SKM-1 treated with dmso at 0.1 percent for 144 hours (cell line): ENCODE data around the gene TMPRSS4.

Source experiments
- DNase-seq: peaks from one replicate; lab custom pipeline; 2025; ENCODE audit not compliant: unreplicated experiment; lab: John Stamatoyannopoulos, UW

TMPRSS4 gene

DNA sequence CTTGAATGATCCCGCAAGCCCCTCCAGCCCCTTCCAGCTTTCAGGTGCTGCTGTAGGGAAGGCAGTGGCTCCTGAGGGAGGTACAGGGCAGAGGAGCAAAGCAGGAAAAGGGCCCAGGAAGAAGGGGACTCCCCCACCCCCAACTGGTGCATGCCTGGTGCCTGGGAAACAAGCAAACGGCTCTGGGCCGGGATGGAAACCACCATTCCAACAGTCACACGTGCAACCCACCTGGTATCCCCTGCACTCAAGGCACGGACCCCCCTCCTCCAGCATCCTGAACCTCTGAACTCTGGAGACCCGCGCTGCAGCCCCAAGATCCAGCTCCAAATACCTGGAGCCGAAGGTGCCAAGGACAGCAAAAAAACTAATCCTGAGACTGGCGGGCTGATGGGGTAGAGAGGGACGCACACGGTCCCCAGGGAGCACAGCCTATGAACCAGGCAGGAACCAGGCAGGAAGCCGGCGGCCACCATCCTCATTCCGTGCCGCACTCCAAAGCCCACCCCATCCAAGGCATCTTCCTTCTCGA is 75.2 kb downstream of the TMPRSS4 start:
- no peak for DNase-seq

GRCh38 chr11:118152552-118153471 is 75.9 kb downstream of the TMPRSS4 start, which contains the start of gene SCN4B:
SCN4B (minus strand) TSS chr11:118152823; CDS start chr11:118152673, 150 bp downstream.
- DNase-seq = no peak

DNA sequence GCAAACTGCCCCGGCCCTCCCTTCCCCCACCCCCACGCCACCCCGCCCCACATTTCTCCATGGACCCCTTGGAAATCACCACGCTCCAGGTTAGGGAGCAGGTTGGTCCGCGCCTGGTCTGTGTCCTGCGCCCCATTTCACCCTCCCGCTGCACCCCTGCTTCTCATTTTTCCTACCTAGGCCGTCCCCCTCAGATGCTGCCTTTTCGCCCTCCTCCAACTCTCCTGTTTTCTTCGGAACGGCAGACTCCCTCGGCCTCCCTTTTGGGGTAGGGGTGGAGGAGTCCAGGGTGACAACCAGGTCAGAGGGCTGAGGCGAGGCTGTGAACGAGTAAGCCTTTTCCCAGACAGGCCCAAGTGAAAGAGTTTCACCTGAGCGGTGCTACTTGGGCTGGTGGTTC is 76.6 kb downstream of the TMPRSS4 start:
- DNase-seq = no peak

DNA sequence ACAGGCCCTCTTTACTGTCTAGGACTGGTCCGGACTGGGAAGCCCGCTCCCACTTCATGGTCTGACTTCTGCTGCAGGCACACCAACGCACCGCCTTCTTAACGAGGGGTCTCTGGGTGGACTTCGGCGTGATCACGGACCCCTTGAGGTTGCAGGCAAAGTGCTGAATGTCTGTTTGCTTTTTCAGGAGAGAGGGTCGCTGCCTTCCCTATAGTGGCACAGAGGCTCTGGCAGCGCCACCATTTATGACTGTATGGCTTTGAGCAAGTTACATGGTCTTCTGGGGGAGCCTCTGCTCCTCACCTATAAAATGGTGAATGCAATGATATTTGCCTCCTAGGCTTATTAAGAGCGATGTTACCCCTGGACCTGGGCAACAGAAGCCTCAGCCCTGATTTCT is 77.1 kb downstream of the TMPRSS4 start:
- DNase-seq = no peak

- DNase-seq = no peak
Measured at GRCh38 chr11:118154641-118155040, 77.8 kb downstream of the TMPRSS4 start.

DNA sequence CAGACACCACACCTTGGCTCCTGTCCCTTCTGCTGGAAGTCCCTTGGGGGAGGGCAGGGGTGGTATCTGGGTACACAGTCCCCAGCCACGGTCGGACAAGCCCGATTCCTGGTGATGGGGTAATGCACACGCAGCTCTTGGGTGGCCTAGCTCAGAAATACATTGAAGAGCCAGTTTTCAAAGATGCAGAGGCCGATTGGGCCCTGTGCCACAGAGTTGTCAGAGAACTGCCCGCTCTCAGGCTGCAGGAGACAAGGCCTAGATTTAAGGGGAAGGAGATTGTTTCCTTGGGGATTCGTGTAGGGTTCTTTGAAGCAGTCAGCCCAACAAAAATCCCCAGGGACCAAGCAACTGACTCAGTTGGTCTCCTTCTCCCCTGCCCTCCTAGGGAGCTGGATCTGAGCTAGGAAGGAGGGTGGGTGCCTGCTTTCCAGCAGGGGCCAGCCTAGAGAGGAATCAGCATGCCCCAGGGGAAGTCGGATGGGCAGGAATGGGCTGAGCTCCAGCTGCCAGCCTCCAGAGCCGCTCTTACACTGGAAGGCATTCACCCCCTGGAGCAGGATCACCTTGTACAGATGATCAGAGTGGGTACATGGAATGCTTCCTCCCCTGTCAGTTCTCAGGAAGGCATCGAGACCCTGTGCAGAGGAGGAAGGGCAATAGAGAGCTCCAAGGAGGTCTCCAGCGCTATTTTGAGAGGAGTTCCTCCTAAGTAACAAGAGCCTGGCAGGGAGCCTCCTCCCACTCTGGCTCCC is 79.1 kb downstream of the TMPRSS4 start:
- no peak for DNase-seq

- no peak for DNase-seq
Measured at GRCh38 chr11:118156531-118157185, 79.8 kb downstream of the TMPRSS4 start.

GRCh38 chr11:118157186-118157895 is 80.5 kb downstream of the TMPRSS4 start:
- no peak for DNase-seq

- no peak for DNase-seq
Measured at GRCh38 chr11:118161786-118162185, 84.9 kb downstream of the TMPRSS4 start.

- no peak for DNase-seq
Measured at GRCh38 chr11:118162846-118163245, 86.0 kb downstream of the TMPRSS4 start.

DNA sequence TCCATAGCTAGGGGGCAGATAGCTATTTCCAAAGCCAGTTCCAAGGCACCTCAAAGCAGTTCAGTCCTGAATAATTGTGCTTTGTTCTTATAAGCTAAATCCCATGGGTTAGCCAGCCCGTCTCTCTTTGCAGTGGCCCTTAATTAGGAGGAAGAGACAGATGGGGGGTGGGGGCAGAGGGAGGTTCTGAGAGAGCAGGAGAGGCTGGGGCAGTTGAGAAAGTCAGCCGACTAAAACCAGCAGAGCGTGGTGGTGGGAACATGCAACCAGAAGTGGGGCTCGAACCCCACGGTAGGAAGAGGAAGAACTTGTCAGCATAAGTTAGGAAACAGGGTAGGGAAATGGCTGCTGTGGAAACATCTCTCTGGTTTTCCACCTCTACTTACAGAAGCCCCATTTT is 86.6 kb downstream of the TMPRSS4 start:
- no peak for DNase-seq

DNA sequence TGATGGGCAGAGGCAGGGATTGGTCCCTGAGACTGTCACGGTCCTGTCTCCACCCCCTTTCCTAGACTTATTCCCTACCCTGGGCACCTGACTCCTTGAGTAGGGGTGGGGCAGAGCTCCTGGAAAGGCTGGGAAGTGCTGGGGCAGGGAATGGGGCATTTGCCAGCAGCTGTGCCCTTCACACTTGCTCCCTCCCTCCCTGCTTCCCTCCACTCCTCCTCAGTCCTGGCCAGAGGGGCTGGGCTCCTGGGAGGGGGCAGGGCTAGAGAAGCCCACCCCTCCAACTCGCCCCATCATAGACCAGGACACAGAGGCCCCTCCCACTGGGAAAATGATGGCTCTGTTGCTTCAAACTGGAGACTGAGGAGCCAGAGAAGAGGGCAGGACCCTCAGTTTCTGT is 88.0 kb downstream of the TMPRSS4 start:
- no peak for DNase-seq

DNA sequence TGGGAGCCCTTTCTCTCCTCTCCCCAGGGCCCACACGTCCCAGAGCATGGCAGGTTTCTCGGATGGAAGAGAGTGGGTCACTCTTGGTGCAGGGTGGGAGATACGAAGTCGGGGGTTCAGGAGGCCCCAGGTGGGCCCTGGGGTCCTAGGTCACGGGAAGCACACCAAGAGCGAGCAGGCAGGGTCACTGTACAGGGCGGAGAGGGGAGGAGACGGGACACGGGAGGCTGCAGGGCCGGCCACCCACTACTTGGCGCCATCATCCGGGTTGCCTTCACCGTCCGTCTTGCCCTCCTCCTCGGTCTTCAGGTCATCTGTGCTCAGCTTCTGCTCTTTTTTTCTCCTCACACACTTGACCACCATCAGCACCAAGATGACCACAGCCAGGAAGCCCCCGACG is 89.8 kb downstream of the TMPRSS4 start:
- DNase-seq = no peak

DNA sequence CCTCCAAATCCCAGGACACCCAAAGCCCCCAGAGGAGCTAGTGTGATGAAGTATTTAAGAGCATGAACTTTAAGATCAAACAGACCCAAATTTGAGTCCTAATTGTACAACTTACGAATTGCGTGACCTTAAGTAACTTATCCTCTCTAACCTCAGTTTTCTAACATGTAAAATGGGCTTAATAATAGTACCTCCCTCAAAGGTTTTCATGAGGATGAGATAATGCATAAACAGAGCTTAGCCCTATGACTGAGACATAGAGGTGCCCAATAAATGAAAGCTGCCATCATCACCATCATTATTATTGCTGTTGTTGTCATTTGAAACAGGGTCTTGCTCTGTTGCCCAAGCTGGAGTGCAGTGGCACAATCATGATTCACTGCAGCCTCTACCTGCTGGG is 90.4 kb downstream of the TMPRSS4 start:
- no peak for DNase-seq

DNA sequence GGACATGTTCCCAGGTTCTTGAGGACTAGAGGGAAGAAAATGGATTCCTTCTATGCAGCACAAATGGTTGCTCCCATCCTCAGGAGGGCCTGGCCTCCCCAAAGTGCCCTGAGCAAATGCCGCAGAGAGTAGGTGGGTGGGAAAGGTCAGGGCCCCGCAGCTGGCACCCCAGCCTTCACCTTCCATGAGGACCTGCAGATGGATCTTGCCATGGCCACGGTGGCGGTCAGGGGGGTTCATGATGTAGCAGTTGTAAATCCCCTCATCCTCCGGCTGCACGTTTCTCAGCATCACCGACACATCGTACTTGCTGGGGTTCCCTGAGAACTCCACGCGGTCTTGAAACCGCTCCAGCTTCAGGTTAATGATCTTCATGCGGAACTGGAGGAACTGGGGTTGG is 91.0 kb downstream of the TMPRSS4 start:
- no peak for DNase-seq

DNA sequence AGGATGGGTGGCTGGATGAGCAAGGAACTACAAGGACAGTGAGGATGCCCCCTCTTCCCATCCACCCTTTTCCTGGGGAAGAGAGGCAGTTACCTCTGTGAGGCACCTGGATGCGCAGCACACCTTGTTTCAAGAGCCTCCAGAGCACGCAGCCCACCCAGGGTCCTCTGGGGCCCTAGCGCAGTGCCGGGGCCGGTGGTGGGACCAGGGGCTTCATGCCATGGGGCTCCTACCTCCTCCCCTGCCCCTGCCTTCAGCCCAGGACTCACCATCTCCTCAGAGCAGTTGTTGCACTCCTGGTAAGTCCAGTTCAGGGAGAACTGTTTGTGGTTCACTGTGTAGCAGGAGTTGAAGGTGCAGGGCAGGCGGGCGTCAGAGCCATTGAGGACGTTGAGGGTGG is 91.4 kb downstream of the TMPRSS4 start:
- DNase-seq = no peak

DNA sequence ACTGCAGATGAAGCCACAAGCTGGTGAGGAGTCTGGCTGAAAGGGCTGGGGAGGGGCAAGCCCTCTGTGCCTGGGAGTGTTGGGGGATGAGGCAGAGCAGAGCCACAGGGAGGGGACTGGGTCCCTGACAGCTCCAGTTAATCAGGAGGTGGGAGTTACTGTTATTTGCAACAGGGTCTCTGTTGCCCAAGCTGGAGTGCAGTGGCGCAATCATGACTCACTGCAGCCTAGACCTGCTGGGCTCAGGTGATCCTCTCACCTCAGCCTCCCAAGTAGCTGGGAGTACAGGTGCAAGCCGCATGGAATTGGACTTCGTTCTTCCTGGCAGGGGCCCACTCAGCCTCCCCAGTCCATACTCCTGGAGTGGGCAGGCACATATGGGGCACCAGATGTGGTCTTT is 91.9 kb downstream of the TMPRSS4 start:
- DNase-seq = no peak

DNA sequence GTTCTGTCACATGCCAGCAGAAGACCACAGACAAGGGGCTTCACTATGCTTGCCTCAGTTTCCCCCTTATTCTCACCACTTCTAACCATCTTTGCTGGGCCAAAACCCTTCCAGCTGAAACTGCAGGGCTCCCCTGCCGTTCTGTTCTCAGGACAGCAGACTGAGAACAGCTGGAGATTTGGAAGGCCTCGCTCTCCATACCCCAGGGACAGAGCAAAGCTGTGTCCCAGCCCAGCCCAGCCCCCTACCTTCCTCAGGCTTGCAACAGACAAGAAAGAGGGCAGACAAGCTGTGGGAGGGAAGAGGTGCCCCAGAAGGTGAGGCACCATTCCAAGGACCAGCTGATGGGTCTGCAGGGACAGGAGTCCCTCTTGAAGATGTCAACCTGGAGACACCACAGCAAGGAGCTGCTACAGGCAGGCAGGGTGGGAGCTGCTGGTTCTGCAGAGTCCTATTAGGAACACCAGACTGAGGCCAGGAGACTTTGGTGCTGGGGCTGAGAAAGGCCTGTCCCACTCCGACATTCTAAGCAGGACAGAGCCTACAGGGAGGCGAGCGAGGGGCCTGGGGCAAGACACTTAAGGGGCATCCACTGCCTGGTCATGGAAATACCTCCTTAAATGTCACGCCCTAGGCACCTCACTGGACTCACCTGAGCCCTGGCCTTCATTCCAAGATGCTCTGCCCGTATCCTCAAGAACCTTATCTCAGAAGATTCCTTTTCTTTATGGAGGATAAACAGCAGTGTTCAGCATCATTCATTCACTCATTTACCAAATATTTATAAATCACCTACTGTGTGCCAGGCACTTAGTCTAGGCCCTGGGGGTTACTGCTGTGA is 92.6 kb downstream of the TMPRSS4 start:
- DNase-seq = no peak

GRCh38 chr11:118170231-118170630 is 93.4 kb downstream of the TMPRSS4 start:
- DNase-seq = no peak

DNA sequence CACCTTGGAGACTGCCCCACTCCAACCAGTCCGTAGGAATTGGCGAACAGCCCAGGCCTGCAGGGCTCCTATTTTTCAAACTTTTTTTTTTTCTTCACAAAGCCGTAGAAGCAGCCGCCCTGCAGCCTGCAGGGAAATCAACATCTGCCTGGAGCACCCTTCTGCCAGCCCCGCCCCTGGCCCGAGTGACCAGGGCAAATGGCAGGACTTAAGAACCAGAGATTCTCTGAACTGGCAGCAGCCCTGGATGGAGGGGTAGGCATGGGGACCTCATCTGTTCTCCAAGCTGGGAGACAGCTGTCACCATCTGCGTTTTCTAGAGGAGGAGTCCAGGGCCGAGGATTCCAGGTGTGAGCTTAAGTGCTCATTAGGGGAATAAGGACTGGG is 94.0 kb downstream of the TMPRSS4 start:
- no peak for DNase-seq
